ENCODE measurements around the gene SYVN1. TPM values are rescaled to one million over a fixed set of nuclear protein-coding genes. Genes with fewer than 3 reads are reported as not detected.
"Not testable (repeated sequence)": the region's sequence is repeated elsewhere in the genome, so short reads cannot be mapped to it uniquely, and the experiment has no call there.

Gene SYVN1
- total and polyA plus RNA-seq, 10 of the 15 experiments (the other 5 are each of a cell fraction or from before 2014, with no cell fraction given) = 0.79 to 63.6 (median 20.1) TPM

- H4K20me1 ChIP-seq (ENCODE audit: control insufficient read depth, insufficient read depth); POLR2A ChIA-PET; H3K4me1 ChIP-seq (ENCODE audit: control insufficient read depth, insufficient read depth, low read length); DNase-seq (ENCODE audit: low read depth, low spot score); intact Hi-C loops (cut with micrococcal nuclease; ENCODE audit: unreplicated experiment); H3K27ac ChIP-seq (ENCODE audit: control insufficient read depth, insufficient read depth); H3K4me3 ChIP-seq; H3K27me3 ChIP-seq (replicated peaks in 1 of 2; ENCODE audit: control insufficient read depth in 2 of 2, insufficient read depth in 2 of 2, low read length in 1 of 2); H2AFZ ChIP-seq (ENCODE audit: control insufficient read depth, low read depth, low read length); H3K4me2 ChIP-seq (ENCODE audit: control insufficient read depth, insufficient read depth); FAIRE-seq; H3K9me3 ChIP-seq (replicated peaks; ENCODE audit: control insufficient read depth, insufficient read depth, low read length); in situ Hi-C loops (cut with MboI); H3K79me2 ChIP-seq (ENCODE audit: control insufficient read depth, insufficient read depth, low read length); H3K9ac ChIP-seq (ENCODE audit: control insufficient read depth, insufficient read depth, low read length); H3K36me3 ChIP-seq (ENCODE audit: control insufficient read depth in 2 of 2, insufficient read depth in 2 of 2, low read length in 1 of 2); ATAC-seq; BruUV-seq (replicated peaks): not testable (repeated sequence)
- ChIA-PET CTCF (interaction anchor here (1.8 kb wide), 1 partner anchor 64 kb away, joined by 3 read pairs; no protein-coding TSS in a partner anchor), SMC1A (ENCODE audit: uncharacterized antibody, unreplicated experiment) (interaction anchor here (1.0 to 1.2 kb wide), 2 partner anchors 22 to 56 kb away, joined by 3 read pairs; no protein-coding TSS in a partner anchor), RAD21 (ENCODE audit: unreplicated experiment) (interaction anchor here (1.5 kb wide), 1 partner anchor 53 kb away, joined by 4 read pairs; the partner anchor contains the start of genes FAU and MRPL49)
- 61% methylated on average over 2 of the region's 2 CpGs for WGBS (ENCODE audit: insufficient coverage, insufficient replicate concordance, low lambda C conversion rate, missing lambda C conversion rate)
Measured at GRCh38 chr11:65174571-65175010, 40.3 kb upstream of the SYVN1 start.

- ChIA-PET CTCF (no interaction called here), POLR2A (no interaction called here), RAD21 (ENCODE audit: unreplicated experiment) (no interaction called here), SMC1A (ENCODE audit: uncharacterized antibody, unreplicated experiment) (no interaction called here)
- ATAC-seq (no peak), FAIRE-seq (no peak), DNase-seq (ENCODE audit: low read depth, low spot score) (no peak)
- no peaks in the 10 kb centered on the region for H3K79me2 ChIP-seq (ENCODE audit: control insufficient read depth, insufficient read depth, low read length)
- H3K4me3 ChIP-seq = no peak overlapping the region
- peaks cover 6% of the 10 kb centered on the region for H3K4me1 ChIP-seq (ENCODE audit: control insufficient read depth, insufficient read depth, low read length)
- no peaks in the 10 kb centered on the region for H3K27me3 ChIP-seq (replicated peaks in 1 of 2; ENCODE audit: control insufficient read depth in 2 of 2, insufficient read depth in 2 of 2, low read length in 1 of 2)
- H3K27ac ChIP-seq (ENCODE audit: control insufficient read depth, insufficient read depth) = no peak overlapping the region
- H3K4me2 ChIP-seq (ENCODE audit: control insufficient read depth, insufficient read depth) = no peak overlapping the region
- intact Hi-C loops (cut with micrococcal nuclease; ENCODE audit: unreplicated experiment) (no loop called here), in situ Hi-C loops (cut with MboI) (no loop called here)
- TF ChIP-seq BHLHE40 (IDR thresholded peaks at IDR 0.05; ENCODE audit: borderline replicate concordance in 1 of 2, low read depth in 2 of 2, low read length in 1 of 2) (no peak), GABPA (IDR thresholded peaks at IDR 0.05; ENCODE audit: low read depth) (no peak), HDAC6 (IDR thresholded peaks at IDR 0.05; ENCODE audit: unreplicated experiment) (no peak), SREBF2 (IDR thresholded peaks at IDR 0.05; ENCODE audit: low read length) (no peak), RELB (IDR thresholded peaks at IDR 0.05; ENCODE audit: low read depth) (no peak), NR2C2 (IDR thresholded peaks at IDR 0.05; ENCODE audit: borderline replicate concordance, control insufficient read depth, insufficient read length, low read depth) (no peak), ZNF217 (IDR thresholded peaks at IDR 0.05) (no peak), PAX5 (IDR thresholded peaks at IDR 0.05; ENCODE audit: borderline replicate concordance, low read depth, low read length) (no peak), SIX5 (IDR thresholded peaks at IDR 0.05; ENCODE audit: low read depth, low read length, severe bottlenecking) (no peak)
- H3K9ac ChIP-seq (ENCODE audit: control insufficient read depth, insufficient read depth, low read length) = no peak overlapping the region
- no TSS peak for BruUV-seq (replicated peaks)
- H3K9me3 ChIP-seq (replicated peaks; ENCODE audit: control insufficient read depth, insufficient read depth, low read length) = no peaks in the 10 kb centered on the region
- H4K20me1 ChIP-seq (ENCODE audit: control insufficient read depth, insufficient read depth) = no peaks in the 10 kb centered on the region
- H3K36me3 ChIP-seq (ENCODE audit: control insufficient read depth in 2 of 2, insufficient read depth in 2 of 2, low read length in 1 of 2) = no peaks in the 10 kb centered on the region
- no peak overlapping the region for H2AFZ ChIP-seq (ENCODE audit: control insufficient read depth, low read depth, low read length)
- 81% methylated on average over 10 of the region's 10 CpGs for WGBS (ENCODE audit: insufficient coverage, insufficient replicate concordance, low lambda C conversion rate, missing lambda C conversion rate)
Measured at GRCh38 chr11:65172600-65172999, 38.3 kb upstream of the SYVN1 start.
